Pancreas (tissue), 10 donors: Measurements from ENCODE around the gene SLCO4A1. TPM values are rescaled to one million over a fixed set of nuclear protein-coding genes. Genes with fewer than 3 reads are reported as not detected.

ENCODE experiments used
- ATAC-seq, 4 donors: fragments of 200-7000 bp; cut with Tn5 transposase; one replicate each; pipeline versions ENCODE4 v1.8.0 to v1.9.1; 2020; ENCODE audit warnings: mild to moderate bottlenecking in 4 of 4, moderate library complexity in 4 of 4
- DNase-seq, 6 donors: peaks; one replicate each; pipeline ENCODE4 v3.0.0-alpha.2; 2020
- FAIRE-seq: peaks from 2 replicates; lab custom pipeline; 2012; peaks lifted over from hg19 to GRCh38; lab: Jason Lieb, UNC
- H3K27ac ChIP-seq, 4 donors: fragments of 200-600 bp; sonication (generic); 1 replicate in 3 of 4; 2 replicates in 1 of 4; pipeline versions ENCODE4 v1.5.0 to v1.8.0; 2020
- H3K27me3 ChIP-seq, 4 donors: fragments of 200-600 bp; one replicate each; pipeline ENCODE4 v1.8.0; 2021
- H3K36me3 ChIP-seq, 3 donors: fragments of 200-600 bp; sonication (generic) in 1 of 3; one replicate each; pipeline versions ENCODE4 v1.5.0 to v1.8.0; 2020 to 2021
- H3K4me1 ChIP-seq, 3 donors: fragments of 200-600 bp; one replicate each; pipeline ENCODE4 v1.8.0; 2021
- H3K4me3 ChIP-seq, 4 donors: fragments of 200-600 bp; sonication (generic) in 2 of 4; one replicate each; pipeline versions ENCODE4 v1.5.0 to v1.8.0; 2020 to 2021
- H3K9me3 ChIP-seq, 4 donors: fragments of 200-600 bp; one replicate each; pipeline ENCODE4 v1.8.0; 2021
- CTCF ChIP-seq, 4 donors: fragments of 200-600 bp; sonication (generic) in 3 of 4; IDR thresholded peaks; one replicate each; pipeline versions ENCODE4 v1.5.0 to v1.8.0; 2021; ENCODE audit warnings: antibody characterized with exemption in 4 of 4
- WGBS, 2 donors: extraction: QIAGEN DNeasy Blood & Tissue Kit; methylation state at CpG; one replicate each; pipeline ENCODE4 v1.1.7; 2013; 5-methylcytosine and 5-hydroxymethylcytosine counted together
- intact Hi-C, 3 donors: fragments of 100-400 bp; cut with DNase I; formaldehyde crosslinking; loops; one replicate each; pipeline versions ENCODE4 v1.11.1 to v1.14.2; 2022
- polyA plus RNA-seq, 2 donors: library from polyadenylated mRNA; stranded (reverse); fragments of 200-250 nt; gene quantifications; one replicate each; pipeline ENCODE4 v1.2.3, GENCODE V29; 2013
- total RNA-seq, 6 donors: library from RNA; stranded (reverse); fragmentation: NEBNext Ultra II Directional in 4 of 6; extraction: Animal tissue kit (Norgen Biotek cat#: 25700) in 4 of 6; gene quantifications; one replicate each; pipeline versions ENCODE4 v1.2.1 to v1.2.4, GENCODE V29; 2021 to 2023
- donor health status: healthy with polysubstance abuse.
- donor health status: DM: no; HTN: no; CAD: no; lungs with moderate emphysema.
- donor health status: DM: no; HTN: no; CAD: no.
- donor health status: control.
- donor health status: control.
- donor health status: Bipolar disorder and iron deficiency.
- donor health status: DM: yes; HTN: yes; CAD: no.
- donor health status: DM: no; HTN: no; CAD: no.
- donor health status: DM: no; HTN: no; CAD: no.
- donor health status: DM: yes; HTN: yes; CAD: no.

SLCO4A1 gene
- total and polyA plus RNA-seq, 8 donors: 1.2 to 15.9 (median 2.2) TPM

- ATAC-seq (no peak), DNase-seq (no peak), FAIRE-seq (no peak)
- no peak for TF ChIP-seq CTCF (IDR thresholded peaks at IDR 0.05)
- H3K9me3 ChIP-seq: no peaks in the 10 kb centered on the region
- no peaks in the 10 kb centered on the region for H3K36me3 ChIP-seq
- peak overlapping the region in 2 of 4 donors; percentile 81 to 92 for H3K27ac ChIP-seq
- H3K27me3 ChIP-seq: no peaks in the 10 kb centered on the region
- intact Hi-C loops: no loop called here
- 89 to 92% methylated on average over 24 of the region's 24 CpGs for WGBS, 2 donors
- H3K4me3 ChIP-seq: no peak overlapping the region
- H3K4me1 ChIP-seq: peaks cover 4 to 12% (median 6%) of the 10 kb centered on the region in 3 donors
Measured at GRCh38 chr20:62650551-62651284, 8.4 kb downstream of the SLCO4A1 start.

GRCh38 chr20:62651285-62652021 lies 9.2 kb downstream of the SLCO4A1 start:
- DNase-seq (peak in 2 of 6 donors; percentile 31 to 45), ATAC-seq (peak in 3 of 4 donors; percentile 2 to 15 (median 7)), FAIRE-seq (no peak)
- Histone ChIP-seq H3K27ac (peak overlapping the region; percentile 81 to 92 (median 88)), H3K27me3 (no peaks in the 10 kb centered on the region), H3K36me3 (no peaks in the 10 kb centered on the region), H3K4me1 (peaks cover 4 to 12% (median 6%) of the 10 kb centered on the region in 3 donors), H3K4me3 (peak overlapping the region in 1 of 4 donors; percentile 3), H3K9me3 (no peaks in the 10 kb centered on the region)
- WGBS, 2 donors: 76% methylated on average over 22 to 24 of the region's 24 CpGs
- no peak for TF ChIP-seq CTCF (IDR thresholded peaks at IDR 0.05)
- intact Hi-C loops: no loop called here

GRCh38 chr20:62652041-62652893 lies 10.0 kb downstream of the SLCO4A1 start:
- intact Hi-C loops: no loop called here
- 5 to 7% methylated on average over 38 to 44 of the region's 44 CpGs for WGBS, 2 donors

GRCh38 chr20:62652894-62653305 lies 10.6 kb downstream of the SLCO4A1 start:
- no peak for TF ChIP-seq CTCF (IDR thresholded peaks at IDR 0.05)
- ATAC-seq (peak in 1 of 4 donors; percentile 2), DNase-seq (no peak), FAIRE-seq (no peak)
- Histone ChIP-seq H3K4me1 (peaks cover 4 to 12% (median 6%) of the 10 kb centered on the region in 3 donors), H3K4me3 (peak overlapping the region in 1 of 4 donors; percentile 11), H3K36me3 (no peaks in the 10 kb centered on the region), H3K27ac (peak overlapping the region; percentile 81 to 92 (median 88)), H3K27me3 (no peaks in the 10 kb centered on the region), H3K9me3 (no peaks in the 10 kb centered on the region)
- intact Hi-C loops: no loop called here
- 82 to 83% methylated on average over 20 of the region's 20 CpGs for WGBS, 2 donors

More at GRCh38 chr20:62652041-62652893, 10.0 kb downstream of the SLCO4A1 start:
- peak; percentile 84 to 92 (median 89) for DNase-seq
- H3K27ac ChIP-seq: peak overlapping the region; percentile 81 to 92 (median 88)
- no peak for TF ChIP-seq CTCF (IDR thresholded peaks at IDR 0.05)
- H3K9me3 ChIP-seq: no peaks in the 10 kb centered on the region
- H3K36me3 ChIP-seq: no peaks in the 10 kb centered on the region
- peaks cover 4 to 12% (median 6%) of the 10 kb centered on the region in 3 donors for H3K4me1 ChIP-seq
- peak; percentile 93 for FAIRE-seq
- ATAC-seq: peak; percentile 85 to 93 (median 88)
- H3K4me3 ChIP-seq: peak overlapping the region in 2 of 4 donors; percentile 2 to 11
- no peaks in the 10 kb centered on the region for H3K27me3 ChIP-seq
